ENCODE data around the gene PCSK4. TPM values are rescaled to one million over a fixed set of nuclear protein-coding genes. Genes with fewer than 3 reads are reported as not detected.

Gene PCSK4
- total and polyA plus RNA-seq, 2 of the 13 experiments (the other 11 are each of a cell fraction or from before 2014, with no cell fraction given) = 2.0 to 2.7 TPM

DNA sequence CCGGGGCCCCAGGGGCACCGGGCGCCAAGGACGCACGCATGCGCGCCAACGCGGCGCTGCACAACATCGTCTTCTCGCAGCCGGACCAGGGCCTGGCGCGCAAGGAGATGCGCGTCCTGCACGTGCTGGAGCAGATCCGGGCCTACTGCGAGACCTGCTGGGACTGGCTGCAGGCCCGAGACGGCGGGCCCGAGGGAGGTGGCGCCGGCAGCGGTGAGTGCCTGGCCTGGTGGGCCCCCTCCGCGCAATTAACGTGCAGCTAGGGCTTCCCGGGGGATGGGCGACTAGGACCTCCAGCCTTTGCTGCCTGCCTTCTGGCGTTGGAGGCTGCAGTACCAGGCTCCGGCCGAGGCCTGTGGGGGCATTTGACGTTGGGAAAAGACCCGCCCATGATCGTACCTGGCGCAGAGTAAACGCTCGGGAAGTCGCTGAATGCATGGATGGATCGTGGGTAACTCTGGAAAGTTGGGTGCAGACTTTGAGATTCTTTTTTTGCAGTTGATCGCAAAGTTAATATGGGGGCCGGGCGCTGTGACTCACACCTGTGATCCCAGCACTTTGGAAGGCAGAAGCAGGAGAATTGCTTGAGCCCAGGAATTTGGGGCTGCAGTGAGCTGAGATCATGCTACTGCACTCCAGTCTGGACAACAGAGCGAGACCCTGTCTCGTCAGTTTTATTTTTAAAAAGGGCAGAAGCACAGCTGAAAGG lies 33.0 kb downstream of the PCSK4 start (continued):
- TF ChIP-seq, protein P1, sequence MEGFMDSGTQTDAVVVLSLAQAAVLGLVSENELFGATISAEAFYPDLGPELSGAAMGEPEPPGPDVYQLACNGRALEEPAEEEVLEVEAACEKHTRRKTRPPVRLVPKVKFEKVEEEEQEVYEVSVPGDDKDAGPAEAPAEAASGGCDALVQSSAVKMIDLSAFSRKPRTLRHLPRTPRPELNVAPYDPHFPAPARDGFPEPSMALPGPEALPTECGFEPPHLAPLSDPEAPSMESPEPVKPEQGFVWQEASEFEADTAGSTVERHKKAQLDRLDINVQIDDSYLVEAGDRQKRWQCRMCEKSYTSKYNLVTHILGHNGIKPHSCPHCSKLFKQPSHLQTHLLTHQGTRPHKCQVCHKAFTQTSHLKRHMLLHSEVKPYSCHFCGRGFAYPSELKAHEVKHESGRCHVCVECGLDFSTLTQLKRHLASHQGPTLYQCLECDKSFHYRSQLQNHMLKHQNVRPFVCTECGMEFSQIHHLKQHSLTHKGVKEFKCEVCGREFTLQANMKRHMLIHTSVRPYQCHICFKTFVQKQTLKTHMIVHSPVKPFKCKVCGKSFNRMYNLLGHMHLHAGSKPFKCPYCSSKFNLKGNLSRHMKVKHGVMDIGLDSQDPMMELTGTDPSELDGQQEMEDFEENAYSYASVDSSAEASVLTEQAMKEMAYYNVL (CRISPR knock-in tag; IDR thresholded peaks at IDR 0.05; ENCODE audit: borderline replicate concordance) = no peak
- TF ChIP-seq, protein P2, sequence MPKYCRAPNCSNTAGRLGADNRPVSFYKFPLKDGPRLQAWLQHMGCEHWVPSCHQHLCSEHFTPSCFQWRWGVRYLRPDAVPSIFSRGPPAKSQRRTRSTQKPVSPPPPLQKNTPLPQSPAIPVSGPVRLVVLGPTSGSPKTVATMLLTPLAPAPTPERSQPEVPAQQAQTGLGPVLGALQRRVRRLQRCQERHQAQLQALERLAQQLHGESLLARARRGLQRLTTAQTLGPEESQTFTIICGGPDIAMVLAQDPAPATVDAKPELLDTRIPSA (CRISPR knock-in tag; IDR thresholded peaks at IDR 0.05; ENCODE audit: borderline replicate concordance) = no peak
- no peak for TF ChIP-seq MZF1 (CRISPR knock-in tag; IDR thresholded peaks at IDR 0.05; ENCODE audit: borderline replicate concordance)
- peak; percentile 96 for TF ChIP-seq KDM2A (CRISPR knock-in tag; IDR thresholded peaks at IDR 0.05; ENCODE audit: borderline replicate concordance, low read depth)
- no peak for TF ChIP-seq RELA (CRISPR knock-in tag; IDR thresholded peaks at IDR 0.05)
- no peak for TF ChIP-seq TOE1 (CRISPR knock-in tag; IDR thresholded peaks at IDR 0.05)
- TF ChIP-seq, protein P3, sequence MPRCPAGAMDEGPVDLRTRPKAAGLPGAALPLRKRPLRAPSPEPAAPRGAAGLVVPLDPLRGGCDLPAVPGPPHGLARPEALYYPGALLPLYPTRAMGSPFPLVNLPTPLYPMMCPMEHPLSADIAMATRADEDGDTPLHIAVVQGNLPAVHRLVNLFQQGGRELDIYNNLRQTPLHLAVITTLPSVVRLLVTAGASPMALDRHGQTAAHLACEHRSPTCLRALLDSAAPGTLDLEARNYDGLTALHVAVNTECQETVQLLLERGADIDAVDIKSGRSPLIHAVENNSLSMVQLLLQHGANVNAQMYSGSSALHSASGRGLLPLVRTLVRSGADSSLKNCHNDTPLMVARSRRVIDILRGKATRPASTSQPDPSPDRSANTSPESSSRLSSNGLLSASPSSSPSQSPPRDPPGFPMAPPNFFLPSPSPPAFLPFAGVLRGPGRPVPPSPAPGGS (CRISPR knock-in tag; IDR thresholded peaks at IDR 0.05) = no peak
- no peak for TF ChIP-seq ZC3H4 (CRISPR knock-in tag; IDR thresholded peaks at IDR 0.05; ENCODE audit: borderline replicate concordance)
- no peak for TF ChIP-seq ZNF138 (CRISPR knock-in tag; IDR thresholded peaks at IDR 0.05; ENCODE audit: low read depth)
- TF ChIP-seq MTF1 (CRISPR knock-in tag; IDR thresholded peaks at IDR 0.05) = no peak
- no peak for TF ChIP-seq GATAD1 (CRISPR knock-in tag; IDR thresholded peaks at IDR 0.05)
- no peak for TF ChIP-seq ATM (IDR thresholded peaks at IDR 0.05; ENCODE audit: borderline replicate concordance)
- TF ChIP-seq HNRNPLL (IDR thresholded peaks at IDR 0.05; ENCODE audit: low read depth, low read length, poor library complexity, severe bottlenecking) = peak; percentile 87
- TF ChIP-seq ZNF253 (CRISPR knock-in tag; IDR thresholded peaks at IDR 0.05; ENCODE audit: borderline replicate concordance) = peak; percentile 54; the same call in 1 of the 2 replicates
- TF ChIP-seq, protein P4, sequence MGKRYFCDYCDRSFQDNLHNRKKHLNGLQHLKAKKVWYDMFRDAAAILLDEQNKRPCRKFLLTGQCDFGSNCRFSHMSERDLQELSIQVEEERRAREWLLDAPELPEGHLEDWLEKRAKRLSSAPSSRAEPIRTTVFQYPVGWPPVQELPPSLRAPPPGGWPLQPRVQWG (CRISPR knock-in tag; IDR thresholded peaks at IDR 0.05; ENCODE audit: borderline replicate concordance, low read depth) = no peak
- TF ChIP-seq ZFY (CRISPR knock-in tag; IDR thresholded peaks at IDR 0.05) = peak; percentile 41; the same call in 1 of the 2 replicates
- peak; percentile 94 for TF ChIP-seq ZNF326 (CRISPR knock-in tag; IDR thresholded peaks at IDR 0.05; ENCODE audit: borderline replicate concordance)
- TF ChIP-seq PAF1 (CRISPR knock-in tag; IDR thresholded peaks at IDR 0.05) = peak; percentile 12; the same call in 1 of the 2 replicates
- no peak for TF ChIP-seq MEF2D (CRISPR knock-in tag; IDR thresholded peaks at IDR 0.05)
- TF ChIP-seq AGO1 (IDR thresholded peaks at IDR 0.05; ENCODE audit: low read depth, low read length, poor library complexity, severe bottlenecking) = peak; percentile 93
- TF ChIP-seq PHB2 (IDR thresholded peaks at IDR 0.05; ENCODE audit: partially characterized antibody) = no peak
- no peak for TF ChIP-seq ZBTB3 (CRISPR knock-in tag; IDR thresholded peaks at IDR 0.05; ENCODE audit: borderline replicate concordance, low read depth)
- no peak for TF ChIP-seq ZSCAN25 (CRISPR knock-in tag; IDR thresholded peaks at IDR 0.05)
- TF ChIP-seq ZNF749 (CRISPR knock-in tag; IDR thresholded peaks at IDR 0.05; ENCODE audit: borderline replicate concordance) = 0 out of 2 replicates have a peak, but pooled peaks have one; percentile 52

All from HepG2 (cell line).